Central memory CD8-positive, alpha-beta T cell (primary cell): ENCODE measurements around the gene SIGLEC7.
A peak's percentile ranks its signal among the peaks of the same experiment; 100 is the strongest.

ENCODE experiments used
- ATAC-seq: fragments of 150-1000 bp; cut with Tn5 transposase; replicated peaks from 2 replicates; pipeline ENCODE4 v1.10.0; 2022; ENCODE audit warnings: mild to moderate bottlenecking, moderate FRiP score, moderate number of reproducible peaks; ENCODE audit not compliant: poor library complexity, severe bottlenecking; ENCODE audit errors: extremely low read depth
- DNase-seq, 2 donors: peaks; one replicate each; pipeline ENCODE4 v3.0.0; 2021; ENCODE audit warnings: low spot score in 2 of 2
- H3K27ac Mint-ChIP-seq: one replicate; pipeline ENCODE4 v1.8.0; 2022; ENCODE audit warnings: low read depth, mild to moderate bottlenecking, moderate library complexity, mixed read lengths
- H3K27me3 Mint-ChIP-seq: one replicate; pipeline ENCODE4 v1.8.0; 2022; ENCODE audit warnings: mixed read lengths
- H3K36me3 Mint-ChIP-seq: one replicate; pipeline ENCODE4 v1.8.0; 2022; ENCODE audit warnings: mild to moderate bottlenecking, moderate library complexity, mixed read lengths; ENCODE audit not compliant: insufficient read depth
- H3K4me1 Mint-ChIP-seq: one replicate; pipeline ENCODE4 v1.8.0; 2022; ENCODE audit warnings: mixed read lengths
- H3K4me3 Mint-ChIP-seq: one replicate; pipeline ENCODE4 v1.8.0; 2022; ENCODE audit warnings: mild to moderate bottlenecking, moderate library complexity, mixed read lengths
- H3K9me3 Mint-ChIP-seq: one replicate; pipeline ENCODE4 v1.8.0; 2022; ENCODE audit warnings: mixed read lengths

SIGLEC7 gene

GRCh38 chr19:51122112-51122981 is 19.8 kb upstream of the SIGLEC7 start:
- DNase-seq (no peak), ATAC-seq (no peak)
- peak overlapping the region; percentile 64 for H3K4me3 Mint-ChIP-seq
- H3K27me3 Mint-ChIP-seq: no peaks in the 10 kb centered on the region
- H3K27ac Mint-ChIP-seq: peak overlapping the region; percentile 74
- no peaks in the 10 kb centered on the region for H3K9me3 Mint-ChIP-seq
- H3K4me1 Mint-ChIP-seq: peaks cover 69% of the 10 kb centered on the region
- peaks cover 3% of the 10 kb centered on the region for H3K36me3 Mint-ChIP-seq

GRCh38 chr19:51123381-51123800 is 18.7 kb upstream of the SIGLEC7 start:
- Mint-ChIP-seq H3K27ac (peak overlapping the region; percentile 87), H3K27me3 (no peaks in the 10 kb centered on the region), H3K4me3 (peak overlapping the region; percentile 64), H3K36me3 (peaks cover 3% of the 10 kb centered on the region), H3K9me3 (no peaks in the 10 kb centered on the region), H3K4me1 (peaks cover 79% of the 10 kb centered on the region)
- peak; percentile 37 to 53 for DNase-seq
- ATAC-seq: peak; percentile 99

GRCh38 chr19:51123802-51124201 is 18.3 kb upstream of the SIGLEC7 start:
- Mint-ChIP-seq H3K4me1 (peaks cover 82% of the 10 kb centered on the region), H3K27me3 (no peaks in the 10 kb centered on the region)
- ATAC-seq: no peak

GRCh38 chr19:51124216-51124615 is 17.9 kb upstream of the SIGLEC7 start:
- Mint-ChIP-seq H3K27me3 (no peaks in the 10 kb centered on the region), H3K36me3 (peaks cover 3% of the 10 kb centered on the region), H3K9me3 (no peaks in the 10 kb centered on the region), H3K4me3 (peak overlapping the region; percentile 64), H3K27ac (peak overlapping the region; percentile 87), H3K4me1 (peaks cover 81% of the 10 kb centered on the region)
- no peak for ATAC-seq
- DNase-seq: no peak

More at GRCh38 chr19:51123802-51124201, 18.3 kb upstream of the SIGLEC7 start:
- peak overlapping the region; percentile 64 for H3K4me3 Mint-ChIP-seq
- DNase-seq: no peak
- H3K36me3 Mint-ChIP-seq: peaks cover 3% of the 10 kb centered on the region
- peak overlapping the region; percentile 87 for H3K27ac Mint-ChIP-seq
- H3K9me3 Mint-ChIP-seq: no peaks in the 10 kb centered on the region

DNA sequence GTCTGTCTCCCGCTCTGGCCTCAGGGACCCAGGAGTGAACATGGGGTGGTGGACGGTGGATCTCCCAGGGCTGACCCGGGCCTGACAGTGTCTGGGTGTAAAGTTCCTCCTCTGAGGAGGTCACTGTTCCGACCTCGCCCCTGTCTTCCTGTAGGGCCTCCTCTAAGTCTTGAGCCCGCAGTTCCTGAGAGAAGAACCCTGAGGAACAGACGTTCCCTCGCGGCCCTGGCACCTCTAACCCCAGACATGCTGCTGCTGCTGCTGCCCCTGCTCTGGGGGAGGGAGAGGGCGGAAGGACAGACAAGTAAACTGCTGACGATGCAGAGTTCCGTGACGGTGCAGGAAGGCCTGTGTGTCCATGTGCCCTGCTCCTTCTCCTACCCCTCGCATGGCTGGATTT is 17.4 kb upstream of the SIGLEC7 start, which contains the start of gene SIGLEC9:
Gene SIGLEC9, plus strand, starts transcription at position 178 of the 400 bp plus-strand sequence. Its CDS starts 69 bp downstream, at position 247.
- Mint-ChIP-seq H3K36me3 (peaks cover 2% of the 10 kb centered on the region), H3K4me1 (peaks cover 80% of the 10 kb centered on the region)
- no peak for ATAC-seq

DNA sequence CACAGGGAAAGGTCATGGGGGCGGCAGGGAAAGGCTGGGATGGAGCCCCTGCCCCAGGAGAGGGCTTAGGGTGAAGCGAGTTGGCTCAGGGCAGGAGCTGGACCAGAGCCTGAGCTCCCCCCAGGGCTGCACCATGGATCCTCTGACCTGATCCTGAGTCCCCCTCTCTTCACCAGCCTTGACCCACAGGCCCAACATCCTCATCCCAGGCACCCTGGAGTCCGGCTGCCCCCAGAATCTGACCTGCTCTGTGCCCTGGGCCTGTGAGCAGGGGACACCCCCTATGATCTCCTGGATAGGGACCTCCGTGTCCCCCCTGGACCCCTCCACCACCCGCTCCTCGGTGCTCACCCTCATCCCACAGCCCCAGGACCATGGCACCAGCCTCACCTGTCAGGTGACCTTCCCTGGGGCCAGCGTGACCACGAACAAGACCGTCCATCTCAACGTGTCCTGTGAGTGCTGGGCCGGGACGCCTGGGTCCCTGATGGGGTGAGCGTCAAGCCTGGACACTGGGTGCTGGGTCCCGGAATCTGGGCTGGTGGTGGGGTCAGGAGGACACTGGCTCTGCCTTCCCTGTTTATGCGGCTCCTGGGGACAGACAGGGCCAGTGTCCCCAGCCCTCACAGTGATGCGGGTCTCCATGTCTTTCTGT is 16.6 kb upstream of the SIGLEC7 start:
- no peaks in the 10 kb centered on the region for H3K27me3 Mint-ChIP-seq
- no peak for ATAC-seq
- no peak for DNase-seq
- H3K36me3 Mint-ChIP-seq: peaks cover 2% of the 10 kb centered on the region
- H3K9me3 Mint-ChIP-seq: no peaks in the 10 kb centered on the region
- H3K27ac Mint-ChIP-seq: peak overlapping the region; percentile 87
- H3K4me3 Mint-ChIP-seq: peak overlapping the region; percentile 64
- H3K4me1 Mint-ChIP-seq: peaks cover 80% of the 10 kb centered on the region

More for the DNA sequence above, 17.4 kb upstream of the SIGLEC7 start, which contains the start of gene SIGLEC9:
- peak within 1 kb of the TSS; percentile 87 for H3K27ac Mint-ChIP-seq
- H3K9me3 Mint-ChIP-seq: no peaks in the 10 kb centered on the region
- peak within 1 kb of the TSS; percentile 64 for H3K4me3 Mint-ChIP-seq
- no peak for DNase-seq
- no peaks in the 10 kb centered on the region for H3K27me3 Mint-ChIP-seq

- no peak for DNase-seq
- H3K4me1 Mint-ChIP-seq: peaks cover 87% of the 10 kb centered on the region
- H3K27me3 Mint-ChIP-seq: no peaks in the 10 kb centered on the region
- peak overlapping the region; percentile 87 for H3K27ac Mint-ChIP-seq
- peaks cover 2% of the 10 kb centered on the region for H3K36me3 Mint-ChIP-seq
- H3K9me3 Mint-ChIP-seq: peaks cover 3% of the 10 kb centered on the region
- H3K4me3 Mint-ChIP-seq: peak overlapping the region; percentile 44
- ATAC-seq: no peak
Measured at GRCh38 chr19:51127032-51127431, 15.1 kb upstream of the SIGLEC7 start.

DNA sequence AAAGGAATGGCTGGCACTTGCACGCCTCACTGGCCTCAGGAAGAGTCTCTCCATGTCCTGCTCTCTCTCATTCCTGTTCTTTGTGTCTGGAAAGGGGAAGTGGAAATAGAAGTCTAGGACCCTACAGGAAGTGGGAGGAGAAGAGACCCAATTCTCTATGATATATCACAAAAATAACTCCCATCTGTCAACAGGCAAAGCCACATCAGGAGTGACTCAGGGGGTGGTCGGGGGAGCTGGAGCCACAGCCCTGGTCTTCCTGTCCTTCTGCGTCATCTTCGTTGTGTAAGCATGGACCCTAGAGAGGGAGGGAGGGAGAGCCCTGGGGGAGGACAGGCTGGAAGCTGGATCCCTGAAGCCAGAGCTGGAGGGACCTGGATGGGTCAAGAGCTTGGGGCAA is 14.3 kb upstream of the SIGLEC7 start:
- ATAC-seq (no peak), DNase-seq (no peak)
- peaks cover 5% of the 10 kb centered on the region for H3K9me3 Mint-ChIP-seq
- H3K27me3 Mint-ChIP-seq: no peaks in the 10 kb centered on the region
- H3K27ac Mint-ChIP-seq: peak overlapping the region; percentile 70
- H3K4me1 Mint-ChIP-seq: peaks cover 87% of the 10 kb centered on the region
- peaks cover 2% of the 10 kb centered on the region for H3K36me3 Mint-ChIP-seq
- peak overlapping the region; percentile 44 for H3K4me3 Mint-ChIP-seq

- Mint-ChIP-seq H3K27ac (peak overlapping the region; percentile 87), H3K9me3 (peaks cover 5% of the 10 kb centered on the region), H3K27me3 (no peaks in the 10 kb centered on the region)
Measured at GRCh38 chr19:51128227-51128626, 13.9 kb upstream of the SIGLEC7 start.

GRCh38 chr19:51129716-51130115 is 12.4 kb upstream of the SIGLEC7 start:
- Mint-ChIP-seq H3K27ac (peak overlapping the region; percentile 77), H3K36me3 (no peaks in the 10 kb centered on the region), H3K4me1 (peaks cover 79% of the 10 kb centered on the region), H3K9me3 (peaks cover 5% of the 10 kb centered on the region), H3K27me3 (no peaks in the 10 kb centered on the region), H3K4me3 (peak overlapping the region; percentile 60)
- ATAC-seq (no peak), DNase-seq (no peak)

More at GRCh38 chr19:51128227-51128626, 13.9 kb upstream of the SIGLEC7 start:
- no peak for DNase-seq
- Mint-ChIP-seq H3K36me3 (peaks cover 2% of the 10 kb centered on the region), H3K4me1 (peaks cover 85% of the 10 kb centered on the region), H3K4me3 (peak overlapping the region; percentile 65)
- ATAC-seq: no peak

- H3K36me3 Mint-ChIP-seq: peaks cover under 1% of the 10 kb centered on the region
- H3K4me3 Mint-ChIP-seq: peak overlapping the region; percentile 80
- DNase-seq (peak in 1 of 2 donors; percentile 25), ATAC-seq (peak; percentile 90)
- peaks cover 5% of the 10 kb centered on the region for H3K9me3 Mint-ChIP-seq
- H3K27me3 Mint-ChIP-seq: no peaks in the 10 kb centered on the region
- peak overlapping the region; percentile 62 for H3K27ac Mint-ChIP-seq
- peaks cover 79% of the 10 kb centered on the region for H3K4me1 Mint-ChIP-seq
Measured at GRCh38 chr19:51131780-51132680, 10.1 kb upstream of the SIGLEC7 start.

GRCh38 chr19:51135004-51135403 is 7.1 kb upstream of the SIGLEC7 start:
- DNase-seq (no peak), ATAC-seq (no peak)
- Mint-ChIP-seq H3K4me3 (peak overlapping the region; percentile 23), H3K4me1 (peaks cover 74% of the 10 kb centered on the region), H3K27ac (peak overlapping the region; percentile 59), H3K9me3 (peaks cover 5% of the 10 kb centered on the region), H3K36me3 (peaks cover 1% of the 10 kb centered on the region), H3K27me3 (no peaks in the 10 kb centered on the region)
